Loucy (cell line): ENCODE results near the gene BTRC.

Experiments used
- H2AFZ ChIP-seq: fragments of 200-600 bp; sonication (generic); 2 replicates; pipeline ENCODE4 v1.6.0; 2016; ENCODE audit warnings: antibody characterized with exemption, mild to moderate bottlenecking, low read length, moderate library complexity
- H3F3A ChIP-seq: fragments of 200-600 bp; 2 replicates; pipeline ENCODE4 v1.6.0; 2016; ENCODE audit warnings: antibody characterized with exemption, low read depth, mild to moderate bottlenecking
- H3K27me3 ChIP-seq: fragments of 200-600 bp; sonication (generic); 2 replicates; pipeline ENCODE4 v1.6.1; 2014; ENCODE audit warnings: low read length, mild to moderate bottlenecking; ENCODE audit not compliant: insufficient read depth, poor library complexity, severe bottlenecking
- H3K36me3 ChIP-seq: fragments of 200-600 bp; sonication (generic); 2 replicates; pipeline ENCODE4 v1.6.1; 2016; ENCODE audit warnings: low read length; ENCODE audit not compliant: insufficient read depth
- H3K4me1 ChIP-seq: fragments of 200-600 bp; sonication (generic); 2 replicates; pipeline ENCODE4 v1.5.1; 2014; ENCODE audit warnings: low read length, mild to moderate bottlenecking; ENCODE audit not compliant: insufficient read depth, poor library complexity, severe bottlenecking
- H3K4me2 ChIP-seq: fragments of 200-600 bp; sonication (generic); 2 replicates; pipeline ENCODE4 v1.6.0; 2014; ENCODE audit warnings: antibody characterized with exemption, low read length, low read depth, mild to moderate bottlenecking; ENCODE audit not compliant: poor library complexity, severe bottlenecking
- H3K4me3 ChIP-seq: fragments of 200-600 bp; sonication (generic); 2 replicates; pipeline ENCODE4 v1.5.1; 2014; ENCODE audit warnings: low read length, mild to moderate bottlenecking, mixed read lengths; ENCODE audit not compliant: poor library complexity, severe bottlenecking
- H3K79me2 ChIP-seq: fragments of 200-600 bp; sonication (generic); 2 replicates; pipeline ENCODE4 v1.6.1; 2014; ENCODE audit warnings: low read length; ENCODE audit not compliant: insufficient read depth
- H3K9ac ChIP-seq: fragments of 200-600 bp; sonication (generic); 2 replicates; pipeline ENCODE4 v1.6.0; 2014; ENCODE audit warnings: mild to moderate bottlenecking, low read depth, low read length, moderate library complexity; ENCODE audit not compliant: poor library complexity, severe bottlenecking
- H3K9me2 ChIP-seq: fragments of 200-600 bp; sonication (generic); replicated peaks from 2 replicates; pipeline ENCODE4 v1.6.1; 2016; ENCODE audit warnings: low read depth, low read length, mixed read lengths
- H3K9me3 ChIP-seq: fragments of 200-600 bp; sonication (generic); 2 replicates; pipeline ENCODE4 v1.6.1; 2014; ENCODE audit warnings: mild to moderate bottlenecking, antibody characterized with exemption, low read length, low read depth; ENCODE audit not compliant: insufficient read depth
- H4K20me1 ChIP-seq: fragments of 200-600 bp; sonication (generic); 2 replicates; pipeline ENCODE4 v1.6.0; 2014; ENCODE audit warnings: antibody characterized with exemption, low read length, mild to moderate bottlenecking; ENCODE audit not compliant: insufficient read depth, poor library complexity, severe bottlenecking
- EZH2phosphoT487 ChIP-seq: fragments of 200-600 bp; IDR thresholded peaks from 2 replicates; pipeline ENCODE4 v1.6.1; 2018; ENCODE audit warnings: antibody characterized with exemption, mild to moderate bottlenecking, moderate library complexity, borderline replicate concordance
- TF ChIP-seq, protein P1 (sequence below): fragments of 200-600 bp; sonication (generic); conservative IDR thresholded peaks from 2 replicates; pipeline ENCODE4 v1.5.1; 2014; ENCODE audit warnings: mild to moderate bottlenecking, antibody characterized with exemption, low read length

The BTRC gene

GRCh38 chr10:101572785-101573184, 218.8 kb downstream of the BTRC start:
- Histone ChIP-seq H4K20me1 (no peaks in the 10 kb centered on the region), H3F3A (no peaks in the 10 kb centered on the region), H3K27me3 (no peaks in the 10 kb centered on the region)

DNA sequence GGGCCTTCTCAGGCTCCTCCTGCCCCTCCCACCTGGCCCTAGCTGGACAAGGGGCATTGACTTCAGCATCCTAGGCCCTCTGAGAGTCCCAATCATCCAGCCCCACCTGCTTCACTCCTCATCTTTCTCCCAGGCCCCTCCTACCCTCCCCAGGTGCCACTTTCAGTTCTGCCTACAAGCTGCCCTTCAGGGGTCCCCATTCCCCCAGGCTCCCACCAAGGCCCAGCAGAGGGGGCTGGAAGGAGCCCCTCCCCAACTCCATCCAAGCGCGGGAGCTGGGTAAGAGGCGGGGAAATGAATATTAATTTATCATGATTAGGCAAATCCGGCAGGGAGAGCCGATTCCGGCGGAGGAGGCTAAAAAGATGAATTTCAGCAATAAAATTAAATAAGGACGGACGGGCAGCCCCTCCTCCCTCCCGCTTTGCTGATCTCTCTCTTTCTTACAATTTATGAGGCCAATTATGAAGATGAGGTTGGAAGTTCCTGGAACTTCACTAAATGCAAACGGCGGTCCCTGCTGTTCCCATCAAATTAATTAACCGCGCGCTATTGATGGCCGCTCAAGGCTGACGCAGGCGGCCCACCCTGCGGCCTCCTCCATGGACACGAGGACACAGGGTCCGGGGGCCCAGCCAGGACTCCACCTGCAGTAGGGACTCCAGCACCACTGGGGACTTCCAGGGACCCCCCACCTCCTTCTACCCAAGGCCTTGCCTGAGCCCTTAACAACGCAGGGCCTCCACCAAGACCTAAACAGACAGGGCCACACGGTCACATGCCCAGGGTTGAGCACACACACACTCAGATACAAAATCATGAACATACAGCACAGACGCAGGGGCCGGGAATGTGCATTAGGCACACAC, 220.2 kb downstream of the BTRC start:
- no peaks in the 10 kb centered on the region for H3F3A ChIP-seq
- no peak overlapping the region for H3K4me3 ChIP-seq
- H4K20me1 ChIP-seq: no peaks in the 10 kb centered on the region
- H3K4me1 ChIP-seq: peaks cover 11% of the 10 kb centered on the region
- H3K4me2 ChIP-seq: no peak overlapping the region
- no peaks in the 10 kb centered on the region for H3K79me2 ChIP-seq
- H2AFZ ChIP-seq: no peak overlapping the region
- TF ChIP-seq, protein P1, sequence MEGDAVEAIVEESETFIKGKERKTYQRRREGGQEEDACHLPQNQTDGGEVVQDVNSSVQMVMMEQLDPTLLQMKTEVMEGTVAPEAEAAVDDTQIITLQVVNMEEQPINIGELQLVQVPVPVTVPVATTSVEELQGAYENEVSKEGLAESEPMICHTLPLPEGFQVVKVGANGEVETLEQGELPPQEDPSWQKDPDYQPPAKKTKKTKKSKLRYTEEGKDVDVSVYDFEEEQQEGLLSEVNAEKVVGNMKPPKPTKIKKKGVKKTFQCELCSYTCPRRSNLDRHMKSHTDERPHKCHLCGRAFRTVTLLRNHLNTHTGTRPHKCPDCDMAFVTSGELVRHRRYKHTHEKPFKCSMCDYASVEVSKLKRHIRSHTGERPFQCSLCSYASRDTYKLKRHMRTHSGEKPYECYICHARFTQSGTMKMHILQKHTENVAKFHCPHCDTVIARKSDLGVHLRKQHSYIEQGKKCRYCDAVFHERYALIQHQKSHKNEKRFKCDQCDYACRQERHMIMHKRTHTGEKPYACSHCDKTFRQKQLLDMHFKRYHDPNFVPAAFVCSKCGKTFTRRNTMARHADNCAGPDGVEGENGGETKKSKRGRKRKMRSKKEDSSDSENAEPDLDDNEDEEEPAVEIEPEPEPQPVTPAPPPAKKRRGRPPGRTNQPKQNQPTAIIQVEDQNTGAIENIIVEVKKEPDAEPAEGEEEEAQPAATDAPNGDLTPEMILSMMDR: no peak
- no peak for TF ChIP-seq EZH2phosphoT487
- no peaks in the 10 kb centered on the region for H3K36me3 ChIP-seq
- no peak overlapping the region for H3K9ac ChIP-seq
- H3K27me3 ChIP-seq: no peaks in the 10 kb centered on the region
- no peaks in the 10 kb centered on the region for H3K9me3 ChIP-seq
- no peaks in the 10 kb centered on the region for H3K9me2 ChIP-seq

More at GRCh38 chr10:101572785-101573184, 218.8 kb downstream of the BTRC start:
- Histone ChIP-seq H3K4me2 (no peak overlapping the region), H2AFZ (no peak overlapping the region), H3K9me2 (no peaks in the 10 kb centered on the region), H3K4me3 (no peak overlapping the region), H3K4me1 (peaks cover 11% of the 10 kb centered on the region), H3K9ac (no peak overlapping the region), H3K9me3 (no peaks in the 10 kb centered on the region), H3K79me2 (no peaks in the 10 kb centered on the region), H3K36me3 (no peaks in the 10 kb centered on the region)
- no peak for TF ChIP-seq EZH2phosphoT487
- TF ChIP-seq, protein P1: no peak

DNA sequence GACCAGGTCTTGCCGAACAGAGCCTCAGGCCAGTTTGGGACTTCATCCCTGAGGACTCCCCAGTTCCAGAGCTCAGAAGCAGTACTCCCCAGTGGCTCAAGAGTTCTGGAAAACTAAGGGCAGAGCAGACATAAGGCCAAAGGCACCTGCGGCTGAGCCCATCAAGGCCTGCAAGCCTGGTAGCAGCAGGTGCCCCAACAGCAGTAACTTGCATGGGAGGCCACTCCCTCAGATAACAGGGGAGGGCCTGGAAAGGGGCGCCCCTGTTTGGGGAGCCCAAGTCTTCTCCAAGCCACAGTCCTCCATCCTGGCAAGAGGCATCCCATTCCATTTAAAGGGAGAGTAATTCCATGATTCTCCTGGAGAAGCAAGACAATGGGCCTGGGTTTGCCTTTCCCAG, 221.1 kb downstream of the BTRC start:
- H3K4me1 ChIP-seq: peaks cover 6% of the 10 kb centered on the region
- TF ChIP-seq, protein P1: no peak
- TF ChIP-seq EZH2phosphoT487: no peak
- H3K4me3 ChIP-seq: no peak overlapping the region

More for the DNA sequence above, 221.1 kb downstream of the BTRC start:
- Histone ChIP-seq H3K27me3 (no peaks in the 10 kb centered on the region), H3K4me2 (no peak overlapping the region), H3K9me3 (no peaks in the 10 kb centered on the region), H3K9ac (no peak overlapping the region), H3K9me2 (no peaks in the 10 kb centered on the region), H3F3A (no peaks in the 10 kb centered on the region), H3K79me2 (no peaks in the 10 kb centered on the region), H2AFZ (no peak overlapping the region), H4K20me1 (no peaks in the 10 kb centered on the region), H3K36me3 (no peaks in the 10 kb centered on the region; the same call in 1 of the 2 replicates)
